Upper lobe of left lung (tissue), 6 donors: ENCODE data around the gene EPHB1. TPM values are rescaled to one million over a fixed set of nuclear protein-coding genes. Genes with fewer than 3 reads are reported as not detected.
"Not testable (repeated sequence)": the region's sequence is repeated elsewhere in the genome, so short reads cannot be mapped to it uniquely, and the experiment has no call there.

Experiments
- ATAC-seq, 2 donors: fragments of 200-7000 bp; cut with Tn5 transposase; one replicate each; pipeline ENCODE4 v1.9.1; 2022; ENCODE audit warnings: mild to moderate bottlenecking in 2 of 2, moderate library complexity in 2 of 2; ENCODE audit not compliant: low FRiP score in 2 of 2
- DNase-seq, 2 donors: peaks; one replicate each; pipeline ENCODE4 v3.0.0-alpha.2; 2019 to 2020
- H3K27ac ChIP-seq, 4 donors: fragments of 200-600 bp; sonication (generic); one replicate each; pipeline ENCODE4 v1.5.1; 2016 to 2019
- H3K27me3 ChIP-seq, 4 donors: fragments of 200-600 bp; sonication (generic); one replicate each; pipeline ENCODE4 v1.5.1; 2017 to 2019
- H3K36me3 ChIP-seq, 4 donors: fragments of 200-600 bp; sonication (generic); one replicate each; pipeline ENCODE4 v1.5.1; 2016 to 2019
- H3K4me1 ChIP-seq, 4 donors: fragments of 200-600 bp; sonication (generic); one replicate each; pipeline ENCODE4 v1.5.1; 2018 to 2019
- H3K4me3 ChIP-seq, 4 donors: fragments of 200-600 bp; sonication (generic); one replicate each; pipeline ENCODE4 v1.5.1; 2017 to 2019; ENCODE audit warnings: mild to moderate bottlenecking in 2 of 4, moderate library complexity in 1 of 4
- H3K9me3 ChIP-seq, 4 donors: fragments of 200-600 bp; sonication (generic); one replicate each; pipeline ENCODE4 v1.5.1; 2018 to 2019
- CTCF ChIP-seq, 6 experiments: fragments of 450-650 bp in 4 of 6; fragments of 200-600 bp in 2 of 6; sonication (generic) in 2 of 6; IDR thresholded peaks; one replicate each; pipeline ENCODE4 v1.5.1; 2016 to 2019; ENCODE audit warnings: antibody characterized with exemption in 6 of 6
- EP300 ChIP-seq, 4 donors: sonication (generic); formaldehyde crosslinking; IDR thresholded peaks; one replicate each; pipeline ENCODE4 v1.5.1; 2017; ENCODE audit warnings: antibody characterized with exemption in 4 of 4, control low read depth in 2 of 4
- POLR2A ChIP-seq, 4 donors: fragments of 450-650 bp; IDR thresholded peaks; one replicate each; pipeline ENCODE4 v1.5.1; 2016 to 2017; ENCODE audit warnings: antibody characterized with exemption in 4 of 4, mild to moderate bottlenecking in 2 of 4
- POLR2AphosphoS5 ChIP-seq, 2 donors: sonication (generic); formaldehyde crosslinking; IDR thresholded peaks; one replicate each; pipeline ENCODE4 v1.5.1; 2017; ENCODE audit warnings: antibody characterized with exemption in 2 of 2
- WGBS, 2 donors: methylation state at CpG; one replicate each; pipeline ENCODE4 v1.1.5; 2017 to 2018; 5-methylcytosine and 5-hydroxymethylcytosine counted together
- total RNA-seq, 6 donors: library from RNA; depleted of rRNA in 4 of 6; stranded (reverse); fragments of >200 nt in 4 of 6; gene quantifications; one replicate each; pipeline versions ENCODE4 v1.1.0 to v1.2.1, GENCODE V29; 2016 to 2021
- donor health status: DM: no; HTN: no; CAD: no; lungs with moderate emphysema.
- donor health status: DM: no; HTN: yes; CAD: no; lungs with severe emphysema.

EPHB1 gene
- total RNA-seq, 6 donors from 2014 or later, result 1.3 to 14.6 (median 2.4) TPM; not detected in 1

- H3K36me3 ChIP-seq, result no peaks in the 10 kb centered on the region
- H3K4me1 ChIP-seq, result no peaks in the 10 kb centered on the region
- H3K4me3 ChIP-seq, result no peak overlapping the region
- no peak overlapping the region for H3K27ac ChIP-seq
- TF ChIP-seq POLR2A (IDR thresholded peaks at IDR 0.05), result no peak
- no peak for TF ChIP-seq POLR2AphosphoS5 (IDR thresholded peaks at IDR 0.05)
- no peak for TF ChIP-seq EP300 (IDR thresholded peaks at IDR 0.05)
- no peak for TF ChIP-seq CTCF (IDR thresholded peaks at IDR 0.05)
- H3K9me3 ChIP-seq, result no peaks in the 10 kb centered on the region
- no peaks in the 10 kb centered on the region for H3K27me3 ChIP-seq
- WGBS, 2 donors, result 68 to 71% methylated on average over 7 of the region's 7 CpGs
- DNase-seq (no peak), ATAC-seq (no peak)
These were observed 238.7 kb downstream of the EPHB1 start for GRCh38 chr3:135033737-135034136.

GRCh38 chr3:135034291-135034768 is 239.3 kb downstream of the EPHB1 start:
- Histone ChIP-seq H3K36me3 (no peaks in the 10 kb centered on the region), H3K27me3 (no peaks in the 10 kb centered on the region), H3K4me3 (no peak overlapping the region), H3K9me3 (no peaks in the 10 kb centered on the region), H3K4me1 (no peaks in the 10 kb centered on the region), H3K27ac (no peak overlapping the region)
- TF ChIP-seq CTCF (IDR thresholded peaks at IDR 0.05), result no peak
- WGBS, 2 donors, result 53 to 61% methylated on average over 2 to 4 of the region's 4 CpGs
- ATAC-seq, result no peak
- DNase-seq, result no peak

GRCh38 chr3:135034891-135035440 is 239.9 kb downstream of the EPHB1 start:
- 74 to 82% methylated on average over 6 of the region's 6 CpGs for WGBS, 2 donors
- Histone ChIP-seq H3K36me3 (no peaks in the 10 kb centered on the region), H3K4me3 (no peak overlapping the region), H3K27me3 (no peaks in the 10 kb centered on the region), H3K9me3 (no peaks in the 10 kb centered on the region), H3K27ac (no peak overlapping the region), H3K4me1 (no peaks in the 10 kb centered on the region)
- DNase-seq (no peak), ATAC-seq (no peak)
- TF ChIP-seq EP300 (IDR thresholded peaks at IDR 0.05) (no peak), CTCF (IDR thresholded peaks at IDR 0.05) (no peak), POLR2A (IDR thresholded peaks at IDR 0.05) (no peak), POLR2AphosphoS5 (IDR thresholded peaks at IDR 0.05) (no peak)

DNA sequence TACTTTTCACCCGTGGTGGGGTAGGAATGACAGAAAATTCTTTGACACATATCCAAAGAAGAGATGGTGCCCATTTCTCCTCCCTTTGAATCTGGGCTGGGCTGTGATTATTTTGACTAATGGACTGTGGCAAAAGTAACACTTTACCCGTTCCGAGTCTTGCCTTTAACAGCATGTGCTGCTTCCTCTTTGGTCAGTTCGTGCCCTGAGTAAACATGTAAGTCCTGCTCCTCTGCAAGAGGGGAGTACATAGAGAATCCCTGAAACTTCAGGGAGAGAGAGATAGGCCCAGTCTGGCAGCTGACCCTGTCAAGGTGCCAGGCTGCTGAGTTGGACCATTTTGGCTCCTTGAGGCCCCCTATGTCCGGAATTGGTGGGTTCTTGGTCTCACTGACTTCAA is 243.1 kb downstream of the EPHB1 start:
- ATAC-seq, result no peak

GRCh38 chr3:135039536-135039935 is 244.5 kb downstream of the EPHB1 start:
- not testable (repeated sequence) for H3K4me3 ChIP-seq, H3K9me3 ChIP-seq, H3K36me3 ChIP-seq, H3K27ac ChIP-seq, ATAC-seq, H3K4me1 ChIP-seq, H3K27me3 ChIP-seq
- 88% methylated on average over 21 of the region's 22 CpGs; no CpG with 5 or more reads in 1 of the 2 donors for WGBS, 2 donors
- DNase-seq, result peak in 1 of 2 donors; percentile 76

More for the DNA sequence above, 243.1 kb downstream of the EPHB1 start:
- TF ChIP-seq EP300 (IDR thresholded peaks at IDR 0.05), result no peak
- TF ChIP-seq POLR2AphosphoS5 (IDR thresholded peaks at IDR 0.05), result no peak
- TF ChIP-seq POLR2A (IDR thresholded peaks at IDR 0.05), result no peak
- TF ChIP-seq CTCF (IDR thresholded peaks at IDR 0.05), result no peak
- 61 to 64% methylated on average over 4 to 5 of the region's 5 CpGs for WGBS, 2 donors
- H3K36me3 ChIP-seq, result no peaks in the 10 kb centered on the region
- H3K4me1 ChIP-seq, result no peaks in the 10 kb centered on the region
- no peaks in the 10 kb centered on the region for H3K9me3 ChIP-seq
- no peak overlapping the region for H3K4me3 ChIP-seq
- no peak for DNase-seq
- H3K27ac ChIP-seq, result no peak overlapping the region
- no peaks in the 10 kb centered on the region for H3K27me3 ChIP-seq
